Hematopoietic multipotent progenitor cell treated with erythropoietin and hydrocortisone succinate and interleukin-3 and kit ligand, for 8 days (in vitro differentiated cells): ENCODE data around the gene OAT.

Experiments
- DNase-seq: peaks from one replicate; pipeline ENCODE4 v3.0.0-alpha.2; 2015

The OAT gene

GRCh38 chr10:124350806-124351205, 67.9 kb downstream of the OAT start:
- no peak for DNase-seq

GRCh38 chr10:124349996-124350280, 68.8 kb downstream of the OAT start:
- no peak for DNase-seq

- DNase-seq = no peak
Observed at GRCh38 chr10:124349231-124349995, 69.3 kb downstream of the OAT start.

GRCh38 chr10:124348801-124349200, 69.9 kb downstream of the OAT start:
- no peak for DNase-seq

GRCh38 chr10:124347956-124348355, 70.8 kb downstream of the OAT start:
- DNase-seq = peak; percentile 12
